ENCODE measurements around the gene AGAP1.

The AGAP1 gene

GRCh38 chr2:235534678-235535422 is 41.0 kb downstream of the AGAP1 start:
- no peak for DNase-seq

GRCh38 chr2:235535423-235536130 is 41.7 kb downstream of the AGAP1 start:
- DNase-seq: no peak

- DNase-seq: no peak
Observed at GRCh38 chr2:235536711-235537110, 42.9 kb downstream of the AGAP1 start.

GRCh38 chr2:235537186-235537585 is 43.3 kb downstream of the AGAP1 start:
- no peak for DNase-seq

- no peak for DNase-seq
Observed at GRCh38 chr2:235537587-235537986, 43.7 kb downstream of the AGAP1 start.

- DNase-seq: no peak
Observed at GRCh38 chr2:235538144-235538639, 44.3 kb downstream of the AGAP1 start.

- DNase-seq: no peak
Observed at GRCh38 chr2:235538981-235539380, 45.1 kb downstream of the AGAP1 start.

- DNase-seq: no peak
Observed at GRCh38 chr2:235539773-235540172, 45.9 kb downstream of the AGAP1 start.

- DNase-seq: no peak
Observed at GRCh38 chr2:235541016-235541415, 47.2 kb downstream of the AGAP1 start.

- DNase-seq: no peak
Observed at GRCh38 chr2:235541838-235542549, 48.2 kb downstream of the AGAP1 start.

GRCh38 chr2:235542733-235543127 is 48.9 kb downstream of the AGAP1 start:
- DNase-seq: no peak

- no peak for DNase-seq
Observed at GRCh38 chr2:235543128-235543750, 49.4 kb downstream of the AGAP1 start.

GRCh38 chr2:235543851-235544688 is 50.2 kb downstream of the AGAP1 start:
- no peak for DNase-seq

- DNase-seq: no peak
Observed at GRCh38 chr2:235544689-235544969, 50.8 kb downstream of the AGAP1 start.

GRCh38 chr2:235545339-235546150 is 51.7 kb downstream of the AGAP1 start:
- DNase-seq: no peak

GRCh38 chr2:235546151-235546435 is 52.2 kb downstream of the AGAP1 start:
- no peak for DNase-seq

GRCh38 chr2:235546436-235546835 is 52.6 kb downstream of the AGAP1 start:
- DNase-seq: no peak

- no peak for DNase-seq
Observed at GRCh38 chr2:235549735-235550377, 56.0 kb downstream of the AGAP1 start.

- no peak for DNase-seq
Observed at GRCh38 chr2:235550378-235550760, 56.5 kb downstream of the AGAP1 start.

GRCh38 chr2:235550946-235551345 is 57.1 kb downstream of the AGAP1 start:
- no peak for DNase-seq

- DNase-seq: no peak
Observed at GRCh38 chr2:235551965-235552364, 58.1 kb downstream of the AGAP1 start.

Data from activated CD4-positive, alpha-beta T cell treated with anti-CD3 and anti-CD28 coated beads, Interleukin-2, amount 50 U/mL, for 1 hour (primary cell).